ENCODE measurements around the gene ACOT12.

- no peak for TF ChIP-seq PATZ1 (CRISPR knock-in tag; IDR thresholded peaks at IDR 0.05; ENCODE audit: borderline replicate concordance)
- TF ChIP-seq, protein P1, sequence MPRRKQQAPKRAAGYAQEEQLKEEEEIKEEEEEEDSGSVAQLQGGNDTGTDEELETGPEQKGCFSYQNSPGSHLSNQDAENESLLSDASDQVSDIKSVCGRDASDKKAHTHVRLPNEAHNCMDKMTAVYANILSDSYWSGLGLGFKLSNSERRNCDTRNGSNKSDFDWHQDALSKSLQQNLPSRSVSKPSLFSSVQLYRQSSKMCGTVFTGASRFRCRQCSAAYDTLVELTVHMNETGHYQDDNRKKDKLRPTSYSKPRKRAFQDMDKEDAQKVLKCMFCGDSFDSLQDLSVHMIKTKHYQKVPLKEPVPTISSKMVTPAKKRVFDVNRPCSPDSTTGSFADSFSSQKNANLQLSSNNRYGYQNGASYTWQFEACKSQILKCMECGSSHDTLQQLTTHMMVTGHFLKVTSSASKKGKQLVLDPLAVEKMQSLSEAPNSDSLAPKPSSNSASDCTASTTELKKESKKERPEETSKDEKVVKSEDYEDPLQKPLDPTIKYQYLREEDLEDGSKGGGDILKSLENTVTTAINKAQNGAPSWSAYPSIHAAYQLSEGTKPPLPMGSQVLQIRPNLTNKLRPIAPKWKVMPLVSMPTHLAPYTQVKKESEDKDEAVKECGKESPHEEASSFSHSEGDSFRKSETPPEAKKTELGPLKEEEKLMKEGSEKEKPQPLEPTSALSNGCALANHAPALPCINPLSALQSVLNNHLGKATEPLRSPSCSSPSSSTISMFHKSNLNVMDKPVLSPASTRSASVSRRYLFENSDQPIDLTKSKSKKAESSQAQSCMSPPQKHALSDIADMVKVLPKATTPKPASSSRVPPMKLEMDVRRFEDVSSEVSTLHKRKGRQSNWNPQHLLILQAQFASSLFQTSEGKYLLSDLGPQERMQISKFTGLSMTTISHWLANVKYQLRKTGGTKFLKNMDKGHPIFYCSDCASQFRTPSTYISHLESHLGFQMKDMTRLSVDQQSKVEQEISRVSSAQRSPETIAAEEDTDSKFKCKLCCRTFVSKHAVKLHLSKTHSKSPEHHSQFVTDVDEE (CRISPR knock-in tag; IDR thresholded peaks at IDR 0.05): no peak
- no peak for TF ChIP-seq TOX (CRISPR knock-in tag; IDR thresholded peaks at IDR 0.05; ENCODE audit: borderline replicate concordance)
- 0 out of 2 replicates have a peak, but pooled peaks have one; percentile 18 for TF ChIP-seq CREB5 (CRISPR knock-in tag; IDR thresholded peaks at IDR 0.05; ENCODE audit: low read depth)
- TF ChIP-seq ISL1 (CRISPR knock-in tag; IDR thresholded peaks at IDR 0.05): peak; percentile 80
- no peak for TF ChIP-seq ZFP3 (CRISPR knock-in tag; IDR thresholded peaks at IDR 0.05)
- no peak for TF ChIP-seq ZFP30 (CRISPR knock-in tag; IDR thresholded peaks at IDR 0.05)
- no peak for TF ChIP-seq OSR1 (CRISPR knock-in tag; IDR thresholded peaks at IDR 0.05)
- no peak for TF ChIP-seq ARNTL (CRISPR knock-in tag; IDR thresholded peaks at IDR 0.05; ENCODE audit: borderline replicate concordance, low read depth)
- TF ChIP-seq CSDC2 (CRISPR knock-in tag; IDR thresholded peaks at IDR 0.05): no peak
- no peak for TF ChIP-seq ZC3H10 (CRISPR knock-in tag; IDR thresholded peaks at IDR 0.05)
- TF ChIP-seq POU6F1 (CRISPR knock-in tag; IDR thresholded peaks at IDR 0.05; ENCODE audit: borderline replicate concordance, low read depth): no peak
Measured at GRCh38 chr5:81313278-81313677, 80.7 kb downstream of the ACOT12 start.

Measured in SK-N-SH treated with all-trans-retinoic acid at 6 μM for 48 hours (cell line).